Natural killer cell treated with Interleukin-12 subunit alpha and Interleukin-12 subunit beta and Interleukin-15 and Interleukin-18, amount 100 ng/mL, for 72 hours (primary cell): ENCODE data around the gene ZC3H13. TPM values are rescaled to one million over a fixed set of nuclear protein-coding genes. Genes with fewer than 3 reads are reported as not detected.

Experiments
- total RNA-seq, 2 donors: library from RNA; stranded (reverse); gene quantifications; one replicate each; pipeline ENCODE4 v1.2.3, GENCODE V29; 2022

ZC3H13 gene
- total RNA-seq, 2 donors from 2014 or later, result 49.1 to 65.0 TPM

Other genes with a start within 250 kb of the ZC3H13 start
- gene SIAH3, start 201.0 kb downstream of the ZC3H13 start, total RNA-seq, result not detected
- not detected for gene CPB2, start 52.3 kb upstream of the ZC3H13 start, total RNA-seq
- gene LCP1, start 129.4 kb upstream of the ZC3H13 start, total RNA-seq, result 1,000 to 10,000 TPM in 1 of 2 donors, 100 to 1,000 TPM in 1; 844 to 1,356 TPM
- under 1 TPM; 0.42 to 0.59 TPM for gene LRRC63, start 159.2 kb upstream of the ZC3H13 start, total RNA-seq